ENCODE results near the gene DAZAP1. TPM values are rescaled to one million over a fixed set of nuclear protein-coding genes. Genes with fewer than 3 reads are reported as not detected.

Gene DAZAP1
- total RNA-seq, 1 experiment from 2014 or later: 151 TPM

DNA sequence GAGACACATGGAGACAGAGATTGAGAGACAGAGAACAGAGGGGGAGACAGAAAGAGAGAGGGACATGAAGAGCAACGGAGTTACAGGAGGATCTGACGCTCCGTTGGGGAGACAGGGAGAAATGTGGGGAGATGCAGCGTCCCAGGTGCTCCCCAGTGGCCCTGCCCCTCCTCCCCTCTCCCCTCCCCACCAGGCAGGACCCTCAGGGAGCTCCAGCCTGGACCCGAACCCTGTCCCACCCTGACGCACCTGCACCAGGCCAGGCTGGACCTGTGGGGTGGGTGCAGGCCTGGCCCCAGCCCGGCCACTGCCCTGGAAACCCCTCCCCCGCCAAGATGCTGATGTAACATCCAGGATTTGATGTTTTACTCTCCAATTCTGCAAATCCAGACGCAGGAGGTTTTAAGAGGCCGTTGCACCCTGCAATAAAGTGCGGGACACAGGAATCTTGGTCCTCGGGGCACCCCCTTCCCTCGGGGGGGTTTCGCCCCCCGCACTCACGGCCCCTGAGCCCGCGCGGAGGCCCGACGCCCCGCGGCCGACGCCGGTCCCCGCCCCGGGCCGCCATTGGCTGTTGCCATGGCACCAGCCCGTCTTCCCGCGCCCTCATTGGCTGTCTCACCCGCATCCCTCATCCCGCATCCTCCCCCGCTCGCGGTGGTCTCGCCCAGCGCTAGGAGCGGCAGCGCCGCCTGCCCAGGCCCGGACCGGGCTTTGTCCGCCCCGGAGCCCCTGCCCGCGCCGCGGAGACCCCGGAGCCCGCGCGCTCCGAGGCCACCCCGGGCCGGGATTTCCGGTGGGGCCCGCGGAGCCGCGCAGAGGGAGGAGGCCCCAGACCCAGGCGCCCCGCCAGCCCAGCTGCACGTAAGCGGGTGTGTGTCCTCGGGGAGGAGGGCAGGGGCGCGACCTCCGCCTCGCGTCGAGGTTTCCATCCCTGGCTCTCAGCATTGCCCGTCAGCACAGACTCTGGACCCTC lies 42.4 kb downstream of the DAZAP1 start, which contains the start of gene APC2:
APC2 (plus strand) TSS at position 655 of the 976 bp plus-strand sequence. CDS start 2,881 bp downstream, outside the sequence.
- CTCF ChIA-PET: no interaction called here
- Mint-ChIP-seq H3K27ac (ENCODE audit: unreplicated experiment) (no peak within 1 kb of the TSS), H3K27me3 (ENCODE audit: unreplicated experiment) (peaks cover 80% of the 10 kb centered on the region)

DNA sequence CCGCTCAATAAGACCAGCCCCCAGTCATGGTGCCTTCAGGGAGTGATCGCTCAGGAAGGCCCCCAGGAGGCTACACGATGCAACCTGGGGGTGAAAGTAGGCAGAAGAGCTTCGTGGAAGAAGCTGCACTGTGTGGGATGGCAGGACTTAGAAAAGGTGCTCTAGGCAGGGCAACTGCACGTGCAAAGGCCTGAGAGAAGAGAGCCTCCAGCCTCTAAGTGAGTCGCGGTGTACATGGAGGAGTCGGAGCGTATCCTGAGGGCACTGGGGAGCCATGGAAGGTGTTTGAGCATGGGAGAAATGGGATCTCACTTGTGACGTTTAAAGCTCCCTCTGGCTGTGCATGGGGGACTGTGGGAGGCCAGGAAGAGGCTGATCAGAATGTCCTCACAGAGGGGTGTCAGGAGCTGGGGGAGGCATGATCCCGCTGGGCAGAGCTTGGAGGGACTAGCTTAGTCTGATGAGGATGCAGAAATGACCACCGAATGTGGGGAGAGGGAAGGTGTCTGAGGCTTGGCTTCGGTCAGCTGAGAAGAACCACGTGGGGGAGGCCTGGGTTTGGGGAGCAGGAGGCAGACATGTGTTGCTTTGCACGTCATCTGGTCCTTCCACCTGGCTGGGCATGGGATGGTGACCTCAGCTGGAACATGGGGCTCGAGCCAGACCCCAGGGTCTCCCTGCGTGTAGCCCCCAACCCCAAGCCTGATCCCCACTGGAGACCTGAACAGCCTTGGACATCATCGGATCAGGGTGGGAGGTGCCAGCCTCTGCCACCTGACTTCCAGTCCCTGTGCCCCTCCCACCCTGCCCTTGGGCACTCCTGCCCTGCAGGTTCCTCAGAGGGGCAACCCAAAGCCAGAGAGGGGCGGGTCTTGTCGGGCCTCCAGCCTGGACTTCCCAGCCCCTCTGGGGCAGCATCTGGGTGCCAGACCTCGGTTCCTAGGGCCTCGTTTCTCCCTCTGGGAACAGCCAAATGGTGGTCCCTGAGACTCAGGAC lies 43.6 kb downstream of the DAZAP1 start:
- TF ChIP-seq, protein P1, sequence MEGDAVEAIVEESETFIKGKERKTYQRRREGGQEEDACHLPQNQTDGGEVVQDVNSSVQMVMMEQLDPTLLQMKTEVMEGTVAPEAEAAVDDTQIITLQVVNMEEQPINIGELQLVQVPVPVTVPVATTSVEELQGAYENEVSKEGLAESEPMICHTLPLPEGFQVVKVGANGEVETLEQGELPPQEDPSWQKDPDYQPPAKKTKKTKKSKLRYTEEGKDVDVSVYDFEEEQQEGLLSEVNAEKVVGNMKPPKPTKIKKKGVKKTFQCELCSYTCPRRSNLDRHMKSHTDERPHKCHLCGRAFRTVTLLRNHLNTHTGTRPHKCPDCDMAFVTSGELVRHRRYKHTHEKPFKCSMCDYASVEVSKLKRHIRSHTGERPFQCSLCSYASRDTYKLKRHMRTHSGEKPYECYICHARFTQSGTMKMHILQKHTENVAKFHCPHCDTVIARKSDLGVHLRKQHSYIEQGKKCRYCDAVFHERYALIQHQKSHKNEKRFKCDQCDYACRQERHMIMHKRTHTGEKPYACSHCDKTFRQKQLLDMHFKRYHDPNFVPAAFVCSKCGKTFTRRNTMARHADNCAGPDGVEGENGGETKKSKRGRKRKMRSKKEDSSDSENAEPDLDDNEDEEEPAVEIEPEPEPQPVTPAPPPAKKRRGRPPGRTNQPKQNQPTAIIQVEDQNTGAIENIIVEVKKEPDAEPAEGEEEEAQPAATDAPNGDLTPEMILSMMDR (IDR thresholded peaks at IDR 0.05; ENCODE audit: unreplicated experiment): no peak
- H3K9me3 Mint-ChIP-seq (ENCODE audit: low read depth, unreplicated experiment): no peaks in the 10 kb centered on the region
- no TSS peak for BruUV-seq (replicated peaks)

More for the DNA sequence above, 42.4 kb downstream of the DAZAP1 start, which contains the start of gene APC2:
- BruUV-seq (replicated peaks): no TSS peak
- Mint-ChIP-seq H3K4me3 (ENCODE audit: low read depth, unreplicated experiment) (no peak within 1 kb of the TSS), H3K9me3 (ENCODE audit: low read depth, unreplicated experiment) (no peaks in the 10 kb centered on the region), H3K36me3 (ENCODE audit: insufficient read depth, unreplicated experiment) (peaks cover 26% of the 10 kb centered on the region), H3K4me1 (ENCODE audit: low read depth, unreplicated experiment) (no peaks in the 10 kb centered on the region)
- no peak for DNase-seq
- TF ChIP-seq, protein P1 (IDR thresholded peaks at IDR 0.05; ENCODE audit: unreplicated experiment): no peak
- intact Hi-C loops (cut with micrococcal nuclease; ENCODE audit: unreplicated experiment): no loop called here

DNA sequence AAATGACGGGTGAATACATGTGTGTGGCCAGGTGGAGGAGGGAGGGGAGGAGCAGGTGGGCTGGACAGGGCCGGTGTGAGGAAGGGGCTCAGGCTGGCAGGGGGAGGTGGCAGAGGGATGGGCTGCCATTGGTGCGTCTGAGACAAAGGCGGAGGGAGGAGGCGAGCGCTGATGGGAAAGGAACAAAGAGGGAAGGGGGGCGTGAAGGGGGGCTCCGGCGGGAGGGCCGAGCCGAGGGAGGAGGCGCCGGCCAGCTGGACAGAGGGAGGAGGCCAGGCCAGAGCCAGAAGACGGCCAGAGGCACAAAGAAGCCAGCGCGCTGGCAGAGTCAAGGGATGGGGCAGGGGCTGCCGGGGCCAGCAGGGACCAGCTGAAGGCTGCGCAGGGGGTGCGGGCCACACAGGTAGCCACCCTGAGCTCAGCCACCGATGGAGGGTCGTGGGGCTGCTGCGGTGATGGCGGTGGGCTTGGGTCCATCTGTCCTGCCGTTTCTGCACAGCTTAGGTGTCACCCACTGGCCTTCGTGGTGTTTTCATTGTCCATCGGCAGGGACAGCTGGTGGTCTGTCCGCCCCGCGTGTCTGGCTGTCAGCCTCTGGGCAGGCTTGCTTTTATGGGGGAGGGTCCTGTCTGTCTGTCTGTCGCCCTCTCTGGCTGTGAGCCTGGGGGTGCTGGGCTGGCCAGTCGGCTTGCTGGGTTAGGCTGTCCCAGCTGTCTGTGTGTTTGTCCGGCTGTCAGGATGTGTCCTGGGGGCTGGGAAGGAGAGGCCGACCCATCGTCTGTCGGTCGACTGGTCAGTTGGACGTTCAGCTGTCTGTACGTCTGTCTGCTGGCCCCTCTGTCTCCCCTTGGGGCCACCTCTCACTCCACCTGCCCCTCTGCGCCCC lies 44.8 kb downstream of the DAZAP1 start:
- Mint-ChIP-seq H3K4me1 (ENCODE audit: low read depth, unreplicated experiment) (no peaks in the 10 kb centered on the region), H3K4me3 (ENCODE audit: low read depth, unreplicated experiment) (no peak overlapping the region), H3K27me3 (ENCODE audit: unreplicated experiment) (peaks cover 89% of the 10 kb centered on the region), H3K27ac (ENCODE audit: unreplicated experiment) (no peak overlapping the region), H3K9me3 (ENCODE audit: low read depth, unreplicated experiment) (no peaks in the 10 kb centered on the region), H3K36me3 (ENCODE audit: insufficient read depth, unreplicated experiment) (peaks cover 26% of the 10 kb centered on the region)
- TF ChIP-seq, protein P1 (IDR thresholded peaks at IDR 0.05; ENCODE audit: unreplicated experiment): no peak
- no TSS peak for BruUV-seq (replicated peaks)
- no peak for DNase-seq
- intact Hi-C loops (cut with micrococcal nuclease; ENCODE audit: unreplicated experiment): no loop called here
- CTCF ChIA-PET: interaction anchor here (1.2 kb wide), 1 partner anchor 15 kb away, joined by 3 read pairs; no protein-coding TSS in a partner anchor

More for the DNA sequence above, 43.6 kb downstream of the DAZAP1 start:
- Mint-ChIP-seq H3K4me1 (ENCODE audit: low read depth, unreplicated experiment) (no peaks in the 10 kb centered on the region), H3K36me3 (ENCODE audit: insufficient read depth, unreplicated experiment) (peaks cover 23% of the 10 kb centered on the region), H3K27me3 (ENCODE audit: unreplicated experiment) (peaks cover 91% of the 10 kb centered on the region), H3K27ac (ENCODE audit: unreplicated experiment) (no peak overlapping the region), H3K4me3 (ENCODE audit: low read depth, unreplicated experiment) (no peak overlapping the region)
- intact Hi-C loops (cut with micrococcal nuclease; ENCODE audit: unreplicated experiment): no loop called here
- DNase-seq: no peak
- CTCF ChIA-PET: no interaction called here

All from Calu3 (cell line).